H4 (cell line): ENCODE data around the gene CYP26B1. TPM values are rescaled to one million over a fixed set of nuclear protein-coding genes. Genes with fewer than 3 reads are reported as not detected.
"Not testable (repeated sequence)": the region's sequence is repeated elsewhere in the genome, so short reads cannot be mapped to it uniquely, and the experiment has no call there.

Experiments used
- DNase-seq: peaks from one replicate; pipeline ENCODE4 v3.0.0-alpha.2; 2015; ENCODE audit warnings: low spot score
- total RNA-seq: library from RNA; depleted of rRNA; stranded (reverse); fragments of >200 nt; shearing (Covaris generic); gene quantifications from 2 replicates; pipeline ENCODE4 v1.2.3, GENCODE V29; 2014

Gene CYP26B1
- total RNA-seq, 1 experiment from 2014 or later: 1.5 TPM

DNA sequence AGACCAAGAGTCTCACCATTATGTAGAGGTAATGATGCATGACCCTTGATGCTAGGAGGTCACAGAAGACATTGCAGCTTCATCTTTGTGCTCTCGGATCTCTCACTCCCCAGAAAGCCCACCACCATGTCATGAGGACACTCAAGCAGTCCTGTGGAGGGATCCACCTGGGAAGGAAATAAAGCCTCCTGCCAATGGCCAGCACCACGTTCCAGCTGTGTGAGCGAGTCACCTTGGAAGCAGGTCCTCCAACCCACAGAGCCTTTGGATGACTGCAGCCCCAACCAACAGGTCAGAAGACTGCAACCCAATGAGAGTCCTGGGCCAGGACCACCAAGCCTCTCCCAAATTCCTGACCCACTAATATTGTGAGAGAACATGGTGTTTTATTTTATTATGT is 38.4 kb downstream of the CYP26B1 start:
- DNase-seq: no peak

DNA sequence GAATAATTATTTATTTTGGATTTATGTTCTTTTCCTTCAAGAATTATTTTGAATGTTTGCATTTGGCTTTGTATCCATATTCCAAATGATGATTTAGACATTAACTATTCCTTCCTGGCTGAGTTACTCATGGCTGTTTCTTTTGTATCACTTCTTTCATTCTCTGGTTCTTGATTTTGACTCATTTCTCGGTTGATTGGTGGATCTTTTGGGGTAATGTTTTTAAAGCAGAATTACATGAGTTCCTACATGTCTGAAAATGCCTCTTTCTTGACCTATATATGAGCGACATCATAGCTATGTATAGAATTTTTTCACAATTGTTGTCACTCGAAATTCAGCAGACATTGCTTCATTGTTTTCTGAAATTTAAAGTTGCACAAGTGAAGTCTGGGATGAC is 39.5 kb downstream of the CYP26B1 start:
- no peak for DNase-seq

DNA sequence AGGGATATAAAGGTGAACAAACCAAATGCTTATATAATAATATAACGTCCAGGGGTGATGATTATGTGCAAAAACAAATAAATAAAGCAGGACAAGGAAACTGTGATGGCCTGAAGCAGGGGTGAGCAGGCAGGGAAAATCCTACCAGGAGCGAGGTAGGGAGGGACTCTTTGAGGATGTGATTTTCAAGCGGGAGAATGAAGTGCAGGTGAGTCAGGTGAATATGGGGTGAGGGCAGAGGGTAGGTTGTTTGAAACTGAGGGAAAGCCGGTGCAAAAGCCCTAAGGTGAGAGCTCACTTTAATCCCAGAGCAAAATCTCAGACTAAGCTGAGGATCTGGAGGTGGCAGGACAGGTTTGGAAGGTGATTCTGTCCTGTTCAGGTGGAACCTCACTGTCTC is 40.7 kb downstream of the CYP26B1 start:
- DNase-seq: no peak

DNA sequence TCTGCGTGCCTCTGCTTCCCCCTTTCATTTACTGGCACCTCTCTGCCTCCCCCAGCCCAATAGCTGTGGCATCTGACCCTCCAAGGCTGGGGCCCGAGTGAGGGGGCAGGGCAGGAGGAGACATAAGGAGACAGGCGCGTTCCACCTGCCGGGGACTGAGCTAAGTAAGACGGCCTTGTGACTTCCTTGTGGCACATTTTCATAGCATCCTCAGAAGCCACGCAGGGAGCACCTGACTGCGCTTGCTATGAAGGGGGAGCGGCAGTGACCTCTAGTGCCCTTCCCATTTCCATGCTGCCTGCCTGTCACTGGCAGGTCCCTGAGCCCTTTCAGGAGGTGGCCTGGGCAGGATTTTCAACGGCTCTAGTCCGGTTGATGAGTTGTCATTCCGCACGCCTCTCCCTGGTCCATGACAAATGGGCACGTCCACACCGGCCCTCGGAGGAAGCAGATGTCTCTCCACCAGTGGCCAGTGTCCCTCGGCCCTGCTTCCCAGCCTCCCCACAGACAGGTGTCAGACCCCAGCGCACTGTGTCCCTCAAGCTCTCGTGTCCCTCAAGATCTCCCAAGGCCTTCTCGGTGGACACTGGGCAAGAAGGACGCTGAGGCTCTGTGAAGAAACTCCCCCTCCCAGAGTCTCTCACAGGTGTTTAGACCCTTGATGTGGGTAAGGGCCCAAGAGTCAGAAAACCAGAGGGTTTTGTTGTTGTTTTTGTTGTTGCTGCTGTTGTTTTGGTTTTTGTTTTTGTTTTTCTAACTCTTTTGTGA is 42.7 kb downstream of the CYP26B1 start:
- DNase-seq: no peak

DNA sequence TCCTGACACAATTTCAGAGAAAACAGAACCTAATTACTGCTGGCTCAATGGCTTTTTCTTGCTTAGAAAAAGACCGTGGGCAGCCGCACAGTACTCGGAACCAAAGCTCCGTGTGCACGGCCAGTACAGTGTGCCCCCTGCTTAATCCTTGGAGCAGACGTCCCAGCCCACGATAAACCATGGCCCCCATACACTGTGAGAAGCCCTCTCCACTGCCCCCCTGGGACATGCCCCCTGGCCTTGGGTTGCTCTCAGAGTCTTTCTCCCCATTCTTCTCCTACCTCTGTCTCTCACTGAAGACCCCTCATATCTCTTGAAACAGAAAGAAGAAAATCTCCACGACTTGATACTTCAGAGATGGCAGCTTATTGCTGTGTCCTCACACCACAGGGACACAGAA is 44.0 kb downstream of the CYP26B1 start:
- no peak for DNase-seq

DNA sequence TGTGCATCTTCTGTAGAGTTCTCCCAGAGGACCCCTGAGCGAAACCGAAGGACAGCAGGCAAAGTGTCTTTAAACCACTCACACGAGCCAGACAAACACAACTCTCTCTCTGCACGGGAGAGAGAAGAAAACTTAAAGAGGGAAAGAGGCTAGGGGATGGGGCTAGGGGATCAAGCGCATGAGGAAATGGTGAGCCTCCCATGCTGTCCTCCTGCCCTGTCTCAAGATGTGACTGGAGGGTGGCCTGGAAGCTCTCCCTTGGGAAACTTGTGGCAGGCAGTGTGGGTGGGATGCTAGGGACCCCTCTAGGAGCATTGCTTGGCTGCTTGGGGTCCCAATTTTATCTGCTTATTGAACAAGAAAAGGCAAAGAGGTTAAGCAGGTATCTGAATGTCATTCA is 44.5 kb downstream of the CYP26B1 start:
- DNase-seq: no peak

DNA sequence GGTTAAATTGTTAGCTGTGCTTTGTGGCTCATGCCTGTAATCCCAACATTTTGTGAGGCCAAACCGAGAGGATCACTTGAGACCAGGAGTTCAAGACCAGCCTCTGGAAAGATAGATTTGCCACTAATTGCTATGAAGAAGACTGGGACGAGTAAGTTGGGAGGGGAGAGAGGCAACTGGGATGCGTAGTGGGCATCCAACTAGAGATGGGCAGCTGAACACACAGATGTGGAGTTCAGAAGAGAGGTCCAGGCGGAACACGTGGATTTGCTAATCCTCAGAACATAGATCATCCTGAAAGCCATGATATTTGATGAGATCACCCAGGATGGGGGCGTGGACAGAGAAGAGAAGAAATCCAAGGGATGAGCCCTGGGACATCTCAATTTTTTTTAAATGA is 48.7 kb downstream of the CYP26B1 start:
- DNase-seq: no peak

DNA sequence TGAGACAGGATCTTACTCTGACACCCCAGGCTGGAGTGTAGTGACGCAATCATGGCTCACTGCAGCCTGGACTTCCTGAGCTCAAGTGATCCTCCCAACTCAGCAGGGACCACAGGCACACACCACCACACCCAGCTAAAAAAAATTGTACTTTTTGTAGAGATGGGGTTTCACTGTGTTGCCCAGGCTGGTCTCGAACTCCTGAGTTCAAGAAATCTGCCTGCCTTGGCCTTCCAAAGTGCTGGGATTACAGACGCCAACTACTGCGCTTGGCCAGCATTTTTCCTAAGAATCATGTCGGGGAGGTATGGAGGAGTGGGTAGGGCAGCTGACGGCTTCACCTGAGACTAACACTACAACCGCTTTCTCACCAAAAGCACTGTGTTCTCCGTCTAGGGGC is 50.4 kb downstream of the CYP26B1 start:
- DNase-seq: no peak

DNA sequence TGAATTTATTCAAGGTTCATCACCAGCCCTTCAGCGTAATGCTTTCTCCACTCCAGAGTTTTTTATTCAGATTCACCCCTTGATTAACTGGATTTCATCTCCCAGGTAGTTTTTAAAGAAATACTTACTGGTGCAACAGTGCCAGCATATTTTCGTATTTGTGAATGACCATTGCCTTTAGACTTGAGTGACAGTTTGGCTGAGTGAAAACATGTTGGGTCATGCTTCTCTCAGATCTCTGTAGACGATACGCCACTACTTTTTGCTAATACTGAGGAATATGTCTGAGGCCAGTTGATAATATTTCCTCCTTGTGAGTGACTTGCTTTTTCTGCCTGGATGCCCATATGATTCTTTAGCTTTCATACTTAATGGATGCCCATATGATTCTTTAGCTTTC is 51.5 kb downstream of the CYP26B1 start:
- no peak for DNase-seq

DNA sequence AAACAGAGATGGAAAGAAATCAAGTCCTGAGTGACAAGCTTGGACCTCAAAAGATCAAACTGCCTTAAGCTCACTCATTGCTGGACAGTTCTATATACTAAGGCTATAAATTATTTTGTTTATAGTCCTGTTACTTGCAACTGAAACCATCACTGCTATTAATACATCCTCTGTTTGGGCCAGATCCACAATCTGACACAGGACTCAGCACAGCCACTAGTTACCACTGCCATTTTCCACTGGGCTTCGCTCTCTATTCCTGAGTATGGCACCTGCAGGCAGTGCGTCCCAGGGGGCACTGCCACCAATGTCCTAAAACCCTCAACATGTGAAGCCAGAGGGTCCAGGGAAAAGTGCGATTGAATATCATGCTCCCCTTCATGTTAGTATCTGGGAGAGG is 52.3 kb downstream of the CYP26B1 start:
- DNase-seq: no peak

DNA sequence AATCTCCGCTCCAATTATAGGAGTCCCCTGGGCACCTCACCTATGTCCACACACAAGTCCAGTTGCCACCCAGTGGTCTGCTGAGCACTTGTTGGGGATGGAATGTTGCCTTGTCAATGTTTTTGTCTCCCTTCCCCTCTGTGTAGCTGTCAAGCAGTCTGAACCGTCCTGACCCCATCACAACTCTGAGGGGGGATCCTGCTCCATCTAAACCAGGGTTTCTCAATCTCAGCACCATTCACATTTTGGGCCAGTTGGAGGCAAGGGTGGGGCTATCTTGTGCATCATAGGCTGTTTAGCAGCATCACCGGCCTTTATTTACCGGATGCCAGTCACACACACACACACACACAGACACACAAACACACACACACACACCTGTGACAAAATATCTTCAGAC is 53.0 kb downstream of the CYP26B1 start:
- DNase-seq: no peak

DNA sequence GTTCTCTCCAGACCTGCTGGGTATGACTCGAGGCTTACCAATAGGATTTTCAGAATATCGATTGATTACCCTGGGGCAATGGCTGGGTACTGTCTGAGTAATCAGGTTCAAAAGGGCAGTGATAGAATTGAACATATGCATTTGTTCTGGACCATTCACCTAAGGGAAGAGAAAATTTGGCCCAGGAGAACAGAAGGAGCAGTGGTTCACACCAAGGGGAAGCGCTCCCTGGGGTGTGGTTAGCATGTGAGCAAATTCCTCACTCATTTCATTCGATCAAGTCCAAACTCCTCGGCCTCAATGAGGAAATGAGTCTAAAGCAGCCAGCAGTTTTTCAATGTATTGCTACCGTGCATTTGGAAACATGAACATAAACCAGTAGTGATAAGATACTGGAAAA is 55.6 kb downstream of the CYP26B1 start:
- DNase-seq: no peak

DNA sequence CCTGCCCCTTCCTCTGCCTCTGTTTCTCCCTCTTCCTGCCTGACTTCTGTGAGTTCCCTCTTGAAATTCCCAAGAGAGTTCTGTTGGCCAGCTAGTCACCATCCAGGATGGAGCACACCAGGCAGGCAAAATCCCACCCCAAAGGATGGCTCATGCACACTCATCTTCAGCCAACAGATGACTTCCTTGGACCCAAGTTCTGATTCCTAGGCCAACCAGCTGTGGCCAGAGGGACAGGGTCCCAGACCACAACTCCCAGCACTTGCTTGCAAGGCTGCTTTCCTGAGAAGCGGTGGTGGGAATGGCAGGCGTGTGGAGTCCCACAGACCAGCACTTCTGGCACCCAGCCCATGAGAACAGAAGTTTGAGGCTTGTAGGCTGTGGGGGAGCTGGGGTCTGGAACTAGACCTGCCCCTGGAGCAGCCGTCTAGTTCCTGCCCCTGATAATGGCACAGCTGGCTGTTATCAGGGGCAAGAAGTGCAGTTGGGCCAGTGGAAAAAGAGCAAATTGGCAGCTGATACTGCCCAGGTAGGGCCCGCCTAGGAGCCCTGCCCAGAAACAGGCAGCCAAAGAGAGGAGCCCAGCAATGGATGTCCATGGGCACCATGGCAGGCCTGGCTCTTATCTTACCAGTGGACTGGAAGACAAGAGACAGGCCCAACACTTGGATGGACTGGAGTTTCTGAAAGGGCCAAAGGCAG is 56.7 kb downstream of the CYP26B1 start:
- DNase-seq: no peak

DNA sequence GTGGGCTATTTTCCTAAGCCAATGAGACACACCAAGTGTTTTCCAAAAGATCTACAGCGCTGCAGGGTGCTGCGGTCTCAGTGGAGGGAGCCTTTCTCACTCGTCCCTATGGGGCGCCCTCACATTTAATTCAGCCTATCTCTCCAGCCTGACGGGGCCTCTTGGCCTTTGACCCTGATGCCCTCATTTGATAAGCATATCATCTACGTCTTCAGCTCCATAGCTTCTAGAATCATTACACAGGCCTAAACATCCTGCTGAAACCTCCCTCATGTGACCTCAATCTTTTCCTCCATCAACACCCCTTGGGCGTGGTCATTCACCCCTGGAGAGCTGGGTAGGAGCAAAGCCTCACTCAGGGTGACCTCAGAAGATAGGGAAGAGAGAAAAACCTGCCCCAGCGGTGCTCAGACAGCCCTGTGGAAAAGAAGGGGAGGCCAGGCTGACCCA is 57.4 kb downstream of the CYP26B1 start:
- no peak for DNase-seq

DNA sequence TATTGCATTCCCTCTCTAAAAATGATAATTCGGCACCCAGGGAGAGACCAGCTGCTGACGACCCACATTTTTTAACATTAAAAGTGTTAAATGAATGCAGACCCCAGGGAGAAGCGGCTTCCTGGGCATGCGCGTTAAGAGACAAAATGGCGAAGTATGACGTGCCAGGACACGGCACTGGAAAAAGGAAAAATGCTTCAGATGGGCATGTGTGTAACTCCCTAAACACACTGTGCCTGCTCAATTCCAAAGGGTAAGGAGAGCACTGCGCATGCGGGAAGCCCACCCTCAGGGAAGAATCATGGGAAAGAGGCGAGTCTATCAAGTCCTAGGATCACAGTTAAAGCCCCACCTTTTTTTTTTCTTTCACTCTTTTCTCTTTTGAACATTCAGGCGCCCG is 58.1 kb downstream of the CYP26B1 start:
- DNase-seq: no peak

DNA sequence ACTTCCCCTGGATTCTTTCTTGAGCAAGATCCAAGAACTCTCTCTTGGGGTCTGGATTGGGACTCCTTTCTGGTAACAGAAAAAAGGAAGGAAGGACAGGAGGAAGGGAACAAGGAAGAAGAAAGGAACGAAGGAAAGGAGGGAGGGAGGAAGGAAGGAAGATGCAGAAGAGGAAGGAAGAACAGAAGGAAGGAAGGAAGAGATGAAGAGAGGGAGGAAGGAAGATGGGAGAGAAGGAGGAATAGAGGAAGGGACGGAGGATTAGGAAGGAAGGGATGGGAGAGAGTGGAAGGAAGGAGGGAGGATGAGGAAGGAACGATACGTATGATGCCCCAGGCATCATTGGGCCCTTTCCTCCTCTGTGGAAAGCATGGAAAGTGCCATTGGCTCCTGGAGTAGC is 58.6 kb downstream of the CYP26B1 start:
- DNase-seq: no peak

DNA sequence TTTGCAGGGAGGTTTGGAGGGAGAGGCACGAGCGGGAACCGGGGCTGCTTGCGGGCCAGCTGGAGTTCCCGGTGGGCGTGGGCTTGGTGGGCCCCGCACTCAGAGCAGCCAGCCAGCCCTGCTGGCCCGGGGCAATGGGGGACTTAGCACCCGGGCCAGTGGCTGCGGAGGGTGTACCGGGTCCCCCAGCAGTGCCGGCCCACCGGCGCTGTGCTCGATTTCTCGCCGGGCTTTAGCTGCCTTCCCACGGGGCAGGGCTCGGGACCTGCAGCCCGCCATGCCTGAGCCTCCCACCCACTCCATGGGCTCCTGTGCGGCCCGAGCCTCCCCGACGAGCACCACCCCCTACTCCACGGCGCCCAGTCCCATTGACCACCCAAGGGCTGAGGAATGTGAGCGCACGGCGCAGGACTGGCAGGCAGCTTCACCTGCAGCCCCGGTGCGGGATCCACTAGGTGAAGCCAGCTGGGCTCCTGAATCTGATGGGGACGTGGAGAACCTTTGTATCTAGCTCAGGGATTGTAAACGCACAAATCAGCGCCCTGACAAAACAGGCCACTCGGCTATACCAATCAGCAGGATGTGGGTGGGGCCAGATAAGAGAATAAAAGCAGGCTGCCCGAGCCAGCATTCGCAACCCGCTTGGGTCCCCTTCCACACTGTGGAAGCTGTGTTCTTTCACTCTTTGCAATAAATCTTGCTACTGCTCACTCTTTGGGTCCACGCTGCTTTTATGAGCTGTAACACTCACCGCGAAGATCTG is 60.6 kb downstream of the CYP26B1 start:
- not testable (repeated sequence) for DNase-seq

DNA sequence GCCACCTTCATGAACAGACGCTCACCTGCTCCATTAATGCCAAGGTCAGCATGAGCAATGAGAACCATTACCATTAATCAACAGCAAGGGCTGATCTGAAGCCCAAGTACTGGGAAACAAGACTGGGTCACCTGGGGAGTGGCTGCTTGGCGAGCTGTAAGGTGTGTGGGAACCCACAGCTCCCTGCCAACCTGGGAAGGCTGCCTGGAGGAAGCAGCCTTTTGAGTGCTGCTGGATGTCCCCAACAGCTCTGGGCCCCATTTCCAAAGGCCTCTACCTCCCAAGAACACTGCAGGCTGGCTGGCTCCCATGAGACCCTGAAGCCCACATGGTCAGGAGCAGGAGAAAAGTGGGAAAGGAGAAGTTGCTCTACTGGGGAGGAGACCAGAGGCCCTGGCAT is 62.1 kb downstream of the CYP26B1 start:
- no peak for DNase-seq

DNA sequence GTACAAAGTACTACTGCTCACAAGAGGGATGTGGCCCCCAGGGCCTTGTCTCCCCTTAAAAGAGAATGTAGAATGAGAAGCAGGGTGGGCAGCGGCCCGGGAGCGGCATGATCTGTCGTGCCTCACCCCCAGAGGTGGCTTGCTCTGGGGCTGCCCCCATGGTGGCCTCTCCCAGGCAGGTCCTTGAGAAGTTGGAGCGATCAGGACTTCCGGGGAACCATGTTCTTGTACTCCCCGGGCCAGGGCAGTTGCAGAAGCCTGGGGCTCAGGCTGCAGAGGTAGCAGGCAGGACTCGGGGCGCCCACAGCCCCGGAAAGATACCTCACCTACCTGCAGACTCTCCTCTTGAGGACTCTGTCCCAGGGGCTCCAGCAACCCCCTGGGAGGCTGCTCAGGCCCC is 62.6 kb downstream of the CYP26B1 start:
- DNase-seq: no peak

DNA sequence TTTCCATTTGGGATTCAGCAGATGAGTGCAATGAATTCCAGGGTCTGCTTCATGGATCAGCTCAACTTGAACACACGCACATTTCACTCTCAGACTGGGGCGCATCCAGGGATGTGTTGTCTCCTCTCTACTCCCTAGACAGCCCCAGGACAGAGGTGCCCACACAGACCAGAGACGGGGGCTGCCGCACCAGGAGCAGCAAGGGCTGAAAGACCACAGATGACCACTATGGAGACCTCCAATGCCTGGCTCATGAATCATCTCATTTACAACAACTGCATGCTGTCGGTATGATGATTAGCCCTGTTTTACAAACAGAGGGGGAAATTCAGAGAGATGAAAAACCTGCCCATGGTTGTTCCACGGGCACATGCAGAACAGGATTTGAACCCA is 63.1 kb downstream of the CYP26B1 start:
- DNase-seq: no peak

DNA sequence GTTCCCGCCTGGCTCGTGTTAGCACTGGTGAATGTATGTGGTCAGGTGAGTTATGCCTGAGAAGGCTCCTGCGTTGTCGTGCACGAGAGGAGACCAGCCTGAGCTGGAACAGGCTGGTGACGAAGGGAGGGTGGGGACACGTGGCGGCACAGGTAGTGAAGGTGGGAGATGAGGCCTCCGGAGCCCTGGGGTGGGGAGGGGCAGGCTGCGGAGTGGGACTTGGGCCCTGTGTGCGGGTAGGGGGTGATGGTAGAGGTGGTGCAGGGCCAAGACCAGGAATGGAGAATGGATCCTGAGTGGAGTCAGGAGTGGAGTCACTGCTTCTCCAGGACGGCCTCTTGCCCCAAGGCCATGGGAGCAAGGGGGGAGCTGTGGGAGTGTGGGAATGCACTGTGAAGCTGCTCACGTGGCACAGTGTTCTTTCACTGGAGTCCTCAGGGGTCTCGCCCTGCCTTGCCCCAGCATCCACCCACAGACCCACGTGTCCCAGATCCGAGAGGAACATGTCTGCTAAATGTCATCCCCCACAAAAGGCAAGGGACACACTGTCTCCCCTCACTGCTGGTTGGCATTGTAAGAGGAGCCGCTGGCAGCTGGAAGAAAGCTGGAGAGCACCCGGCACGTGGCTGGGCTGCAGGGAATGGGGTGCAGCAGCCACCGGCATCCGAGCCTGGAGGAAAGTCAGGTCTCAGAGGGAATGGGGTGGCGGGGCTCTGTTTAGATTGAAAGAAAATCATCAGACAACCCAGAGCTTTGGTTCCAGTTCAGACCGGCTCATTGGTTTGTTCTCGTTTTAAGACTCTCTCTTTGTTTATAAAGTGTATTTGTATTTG is 63.7 kb downstream of the CYP26B1 start:
- no peak for DNase-seq

DNA sequence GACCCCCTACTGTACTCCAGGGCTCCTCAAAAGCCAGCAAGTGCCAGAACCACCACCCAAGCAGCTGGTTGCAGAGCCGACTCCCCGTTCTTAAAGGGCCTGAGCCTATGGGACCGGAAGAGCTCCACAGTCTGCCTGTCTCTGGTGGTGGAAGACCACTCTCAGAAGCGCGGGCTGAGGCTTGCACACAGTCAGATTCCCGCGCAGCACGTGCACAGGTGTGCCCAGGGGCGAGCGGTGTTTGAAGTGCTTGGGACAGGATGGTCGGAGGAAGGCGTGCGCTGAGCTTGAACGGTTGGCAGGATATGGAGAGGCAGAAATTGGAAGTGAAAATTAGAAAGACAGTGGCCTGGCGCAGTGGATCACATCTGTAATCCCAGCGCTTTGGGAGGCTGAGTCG is 64.8 kb downstream of the CYP26B1 start:
- no peak for DNase-seq
